GM19328 (cell line): ENCODE data around the gene VGF.

Experiments
- ATAC-seq: cut with Tn5 transposase; IDR thresholded peaks from one replicate; pipeline ENCODE4 v1.9.1; 2021; ENCODE audit warnings: mild to moderate bottlenecking, moderate library complexity; ENCODE audit not compliant: unreplicated experiment

VGF gene

GRCh38 chr7:101166909-101167644 lies 1.7 kb upstream of the VGF start:
- ATAC-seq: no peak

- ATAC-seq: no peak
Measured at GRCh38 chr7:101166648-101166908, 1.2 kb upstream of the VGF start.

GRCh38 chr7:101165958-101166647 lies 734 bp upstream of the VGF start:
- ATAC-seq: no peak

GRCh38 chr7:101164071-101164840 lies 1.1 kb downstream of the VGF start:
- ATAC-seq: no peak

GRCh38 chr7:101163279-101164070 lies 1.9 kb downstream of the VGF start:
- ATAC-seq: no peak

DNA sequence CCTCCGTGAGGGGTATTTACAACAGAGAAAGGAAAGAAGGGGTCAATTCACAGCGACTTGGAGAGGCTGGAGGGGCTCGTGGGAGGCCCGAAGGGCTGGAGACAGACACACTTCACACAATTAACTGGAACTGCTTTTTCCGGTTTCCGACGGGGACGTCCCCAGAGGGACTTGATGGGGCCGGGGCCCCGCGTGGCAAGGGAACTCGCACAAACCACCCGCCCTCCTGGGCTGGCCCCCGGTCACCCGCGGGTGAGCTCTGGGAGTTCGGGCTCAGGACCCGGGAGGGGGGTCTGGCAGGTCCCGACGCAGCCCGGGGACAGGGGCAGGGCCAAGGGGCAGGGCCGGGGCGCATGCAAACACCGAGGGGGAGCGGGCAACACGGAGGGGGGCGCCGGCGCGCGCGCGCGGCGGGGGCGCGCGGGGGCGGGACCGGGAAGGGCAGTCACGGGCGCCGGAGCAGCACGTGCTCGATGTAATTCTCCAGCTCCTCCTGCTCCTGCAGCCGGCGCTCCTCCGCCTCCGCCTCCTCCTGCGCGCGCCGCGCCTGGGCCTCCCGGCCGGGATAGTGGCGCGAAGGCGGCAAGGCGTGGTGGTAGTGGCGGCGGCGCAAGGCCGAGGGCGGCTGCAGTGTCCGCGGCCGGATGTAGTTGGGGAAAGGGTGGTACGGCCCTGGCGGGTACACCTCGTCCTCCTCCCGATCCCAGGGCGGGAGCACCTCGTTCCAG lies 2.7 kb downstream of the VGF start:
- no peak for ATAC-seq

DNA sequence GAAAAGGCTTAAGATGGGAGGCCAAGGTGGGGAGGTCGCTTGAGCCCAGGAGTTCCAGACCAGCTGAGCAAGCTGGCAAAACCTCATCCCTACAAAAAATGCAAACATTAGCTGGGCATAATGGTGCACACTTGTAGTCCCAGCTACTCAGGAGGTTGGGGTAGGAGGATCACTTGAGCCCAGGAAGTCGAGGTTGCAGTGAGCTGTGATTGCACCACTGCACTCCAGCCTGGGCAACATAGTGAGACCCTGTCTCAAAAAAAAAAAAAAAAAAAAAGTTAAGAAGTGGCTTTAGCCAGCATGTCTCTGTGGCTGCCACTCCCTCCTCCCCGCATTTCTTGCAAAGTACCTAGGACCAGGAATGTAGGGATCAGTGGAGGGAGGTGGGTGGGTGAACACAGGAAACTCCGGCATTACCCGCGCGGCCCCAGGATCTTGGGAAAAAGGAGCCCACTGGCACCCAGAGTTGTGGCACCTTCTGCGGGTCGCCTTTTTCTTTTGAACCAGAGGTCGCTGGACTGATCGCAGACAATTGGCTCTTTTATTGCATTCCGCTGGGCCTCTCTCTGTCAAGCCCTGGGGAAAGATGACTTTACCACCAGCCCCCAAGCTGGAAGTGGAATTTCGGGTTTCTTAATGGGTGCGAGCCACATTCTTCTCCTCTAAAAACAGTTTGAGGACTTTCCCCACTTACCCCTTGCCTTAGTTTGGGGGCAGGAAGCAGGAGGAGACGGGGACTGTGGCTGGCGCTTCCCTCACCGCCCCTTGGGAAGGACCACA lies 3.5 kb downstream of the VGF start:
- no peak for ATAC-seq

DNA sequence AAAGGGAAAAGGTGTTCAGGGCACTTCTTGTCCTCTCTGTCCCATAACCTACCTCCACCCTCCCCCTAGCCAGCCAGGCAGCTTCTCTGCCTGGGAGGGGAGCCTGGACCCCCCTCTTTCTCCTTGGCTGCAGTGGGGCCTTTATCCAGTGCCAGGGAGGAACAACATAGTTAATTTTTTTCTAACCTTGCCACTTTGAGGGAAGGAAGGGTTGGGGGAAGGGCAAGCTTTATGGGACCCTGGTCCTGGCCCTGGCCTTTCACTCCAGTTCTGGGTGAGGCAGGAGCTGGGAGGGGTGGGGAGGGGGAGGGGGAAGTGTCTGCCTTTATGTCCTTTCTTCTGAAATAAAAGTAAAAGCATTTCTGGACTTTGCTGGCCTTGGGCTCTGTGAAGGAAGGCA lies 4.5 kb downstream of the VGF start:
- no peak for ATAC-seq

- ATAC-seq: no peak
Measured at GRCh38 chr7:101159696-101160674, 5.4 kb downstream of the VGF start.

DNA sequence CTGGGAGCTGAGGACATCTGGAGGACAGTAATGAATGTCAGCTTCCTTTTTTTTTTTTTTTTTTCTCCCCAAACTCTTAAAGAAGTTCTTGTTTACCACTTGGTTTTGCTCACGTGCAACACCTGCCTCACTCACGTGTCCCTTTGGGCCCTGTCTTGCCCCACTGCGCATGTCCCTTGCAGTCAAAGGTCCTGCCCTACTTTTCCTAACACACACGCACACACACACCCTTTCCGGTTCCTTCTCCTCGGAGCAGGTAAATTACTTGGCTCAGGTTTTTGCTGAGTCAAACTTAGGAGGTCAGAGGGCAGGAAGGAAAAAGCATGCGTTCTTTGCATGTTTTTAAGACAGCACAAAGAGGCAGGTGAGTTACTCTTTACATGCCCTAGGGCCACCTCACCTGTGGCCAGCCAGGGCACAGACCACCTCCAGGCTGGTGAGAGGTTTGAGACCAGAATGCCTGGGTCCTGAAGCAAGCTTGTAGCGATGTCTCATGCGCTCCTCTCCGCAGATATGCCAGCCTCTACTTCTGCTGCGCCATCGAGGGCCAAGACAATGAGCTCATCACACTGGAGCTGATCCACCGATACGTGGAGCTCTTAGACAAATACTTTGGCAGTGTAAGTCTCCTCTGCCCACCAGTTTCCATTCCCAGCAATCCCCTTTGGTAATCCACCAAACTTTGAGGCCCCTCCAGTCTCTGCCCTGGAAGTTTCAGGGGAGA lies 8.3 kb downstream of the VGF start:
- ATAC-seq: no peak

DNA sequence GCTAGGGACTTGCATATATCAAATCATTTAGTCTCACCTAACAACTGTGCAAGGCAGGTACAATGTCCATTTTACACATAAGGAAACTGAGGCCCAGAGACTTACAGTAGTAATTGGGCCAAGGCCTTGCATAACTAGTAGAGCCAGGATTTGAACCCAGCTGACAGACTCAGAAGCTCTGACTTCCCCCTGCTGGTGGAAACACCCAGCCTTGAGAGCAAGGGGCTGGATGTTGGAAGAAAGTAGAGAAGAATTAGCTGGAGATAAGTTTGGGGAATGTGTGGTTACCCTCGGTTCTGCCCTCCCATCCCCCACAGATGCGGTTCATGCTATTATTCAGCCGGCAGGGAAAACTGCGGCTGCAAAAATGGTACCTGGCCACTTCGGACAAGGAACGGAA lies 9.1 kb downstream of the VGF start:
- no peak for ATAC-seq

DNA sequence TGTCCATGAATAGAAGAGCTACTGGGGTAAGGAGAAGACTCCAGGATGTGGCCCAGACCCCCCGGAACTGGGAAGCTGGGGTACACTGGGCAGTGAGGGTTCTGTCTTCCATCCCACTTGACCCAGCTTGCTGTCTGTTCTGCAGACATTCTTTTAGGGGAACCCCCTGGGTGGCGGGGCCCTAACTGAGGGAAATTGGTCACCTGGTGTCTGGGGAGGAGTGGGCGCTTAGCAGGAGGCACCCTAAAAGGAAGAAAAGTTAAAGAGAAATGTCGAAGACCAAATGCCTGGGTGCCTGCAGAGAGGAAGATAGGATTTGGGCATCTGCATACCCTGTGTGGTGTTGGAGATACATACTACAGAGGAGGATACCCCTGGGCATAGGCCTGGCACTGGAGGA lies 10.1 kb downstream of the VGF start:
- ATAC-seq: no peak

- ATAC-seq: no peak
Measured at GRCh38 chr7:101154693-101155102, 10.7 kb downstream of the VGF start.

- peak; percentile 73 for ATAC-seq
Measured at GRCh38 chr7:101153969-101154692, 11.2 kb downstream of the VGF start, which contains the start of gene AP1S1. TSS of gene AP1S1 (plus strand) at chr7:101154476. CDS start at chr7:101154515, 39 bp downstream.

DNA sequence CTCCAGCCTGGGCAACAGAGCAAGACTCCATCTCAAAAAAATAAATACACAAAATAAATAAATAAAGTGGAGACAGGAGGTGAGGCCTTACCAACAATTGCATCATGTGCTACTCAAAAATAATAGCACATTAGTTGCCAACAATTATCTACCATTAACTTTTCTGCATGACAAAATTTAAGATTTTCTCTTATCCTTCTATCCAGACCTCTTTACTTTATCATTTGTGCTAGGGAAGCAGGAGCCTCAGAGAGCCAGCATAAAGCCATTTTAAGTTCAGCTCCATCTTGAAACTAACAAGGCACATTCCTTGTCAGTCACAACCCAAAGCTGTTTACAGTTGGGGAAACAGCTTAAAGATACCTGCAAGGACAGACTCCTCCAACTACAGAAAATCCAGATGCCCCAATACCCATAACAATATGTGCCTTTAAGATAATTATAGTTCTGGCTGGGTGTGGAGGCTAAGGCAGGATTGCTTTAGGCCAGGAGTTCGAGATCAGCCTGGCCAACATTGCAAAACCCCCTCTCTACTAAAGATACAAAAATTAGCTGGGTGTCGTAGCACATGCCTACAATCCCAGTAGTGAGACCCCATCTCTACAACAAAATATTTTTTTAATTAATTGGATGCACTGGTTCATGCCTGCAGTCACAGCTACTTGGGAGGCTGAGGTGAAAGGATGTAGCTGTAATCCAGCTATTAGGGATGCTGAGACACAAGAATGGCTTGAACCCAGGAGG lies 13.3 kb downstream of the VGF start:
- ATAC-seq: no peak

GRCh38 chr7:101140746-101141382 lies 24.5 kb downstream of the VGF start:
- no peak for ATAC-seq
